Midbrain (tissue), 1 donor: ENCODE results near the gene HMGN5.
A peak's percentile ranks its signal among the peaks of the same experiment; 100 is the strongest.

ENCODE experiments used
- DNase-seq: peaks from one replicate; lab custom pipeline; 2025; lab: John Stamatoyannopoulos, UW

Gene HMGN5

GRCh38 chrX:81201671-81202455 lies at the start of gene HMGN5, which contains the start of gene SH3BGRL:
Gene HMGN5, minus strand, starts transcription at chrX:81201913. Its CDS starts 80,364 bp downstream, at chrX:81121549.
Gene SH3BGRL, plus strand, starts transcription at chrX:81202102. Its CDS starts 99 bp downstream, at chrX:81202201.
- peak; percentile 77 for DNase-seq

GRCh38 chrX:81241753-81242152 lies 40.0 kb upstream of the HMGN5 start:
- no peak for DNase-seq

GRCh38 chrX:81240701-81241331 lies 39.1 kb upstream of the HMGN5 start:
- no peak for DNase-seq

- no peak for DNase-seq
These were observed 36.5 kb upstream of the HMGN5 start for GRCh38 chrX:81238166-81238565.

- DNase-seq = no peak
These were observed 35.8 kb upstream of the HMGN5 start for GRCh38 chrX:81237516-81237915.

- no peak for DNase-seq
These were observed 30.5 kb upstream of the HMGN5 start for GRCh38 chrX:81232218-81232617.

- no peak for DNase-seq
These were observed 29.8 kb upstream of the HMGN5 start for GRCh38 chrX:81231476-81231875.

GRCh38 chrX:81229901-81230300 lies 28.2 kb upstream of the HMGN5 start:
- DNase-seq = no peak

- DNase-seq = no peak
These were observed 27.5 kb upstream of the HMGN5 start for GRCh38 chrX:81229229-81229628.

GRCh38 chrX:81215685-81216084 lies 14.0 kb upstream of the HMGN5 start:
- no peak for DNase-seq

GRCh38 chrX:81208916-81209315 lies 7.2 kb upstream of the HMGN5 start:
- no peak for DNase-seq

- DNase-seq = no peak
These were observed 4.8 kb upstream of the HMGN5 start for GRCh38 chrX:81206476-81206875.

- no peak for DNase-seq
These were observed 3.8 kb upstream of the HMGN5 start for GRCh38 chrX:81205551-81205950.

GRCh38 chrX:81202943-81203342 lies 1.2 kb upstream of the HMGN5 start:
- no peak for DNase-seq

GRCh38 chrX:81202456-81202819 lies 725 bp upstream of the HMGN5 start:
- no peak for DNase-seq

GRCh38 chrX:81201071-81201470 lies 642 bp downstream of the HMGN5 start:
- DNase-seq = no peak

- DNase-seq = peak; percentile 66
These were observed 6.0 kb downstream of the HMGN5 start for GRCh38 chrX:81195712-81196111.

- no peak for DNase-seq
These were observed 6.5 kb downstream of the HMGN5 start for GRCh38 chrX:81195259-81195658.

- DNase-seq = peak; percentile 1
These were observed 27.4 kb downstream of the HMGN5 start for GRCh38 chrX:81174286-81174685.

GRCh38 chrX:81168391-81168790 lies 33.3 kb downstream of the HMGN5 start:
- DNase-seq = no peak

- peak; percentile 87 for DNase-seq
These were observed 80.0 kb downstream of the HMGN5 start for GRCh38 chrX:81121513-81122363.

GRCh38 chrX:81120936-81121371 lies 80.8 kb downstream of the HMGN5 start:
- DNase-seq = peak; percentile 65
